Stimulated activated CD8-positive, alpha-beta memory T cell treated with anti-CD3 and anti-CD28 coated beads, Interleukin-2, amount 100 ng/mL, for 1 hour (primary cell): Measurements from ENCODE around the gene ARPP21.
"Not testable (repeated sequence)": the region's sequence is repeated elsewhere in the genome, so short reads cannot be mapped to it uniquely, and the experiment has no call there.

ENCODE experiments used
- DNase-seq, 2 donors: peaks; one replicate each; pipeline ENCODE4 v3.0.0-alpha.2; 2020; ENCODE audit warnings: low read depth in 2 of 2

The ARPP21 gene

GRCh38 chr3:35639254-35640186 is at the start of gene ARPP21:
TSS of gene ARPP21 (plus strand) at chr3:35639525. CDS start at chr3:35681752, 42,227 bp downstream.
- no peak for DNase-seq

DNA sequence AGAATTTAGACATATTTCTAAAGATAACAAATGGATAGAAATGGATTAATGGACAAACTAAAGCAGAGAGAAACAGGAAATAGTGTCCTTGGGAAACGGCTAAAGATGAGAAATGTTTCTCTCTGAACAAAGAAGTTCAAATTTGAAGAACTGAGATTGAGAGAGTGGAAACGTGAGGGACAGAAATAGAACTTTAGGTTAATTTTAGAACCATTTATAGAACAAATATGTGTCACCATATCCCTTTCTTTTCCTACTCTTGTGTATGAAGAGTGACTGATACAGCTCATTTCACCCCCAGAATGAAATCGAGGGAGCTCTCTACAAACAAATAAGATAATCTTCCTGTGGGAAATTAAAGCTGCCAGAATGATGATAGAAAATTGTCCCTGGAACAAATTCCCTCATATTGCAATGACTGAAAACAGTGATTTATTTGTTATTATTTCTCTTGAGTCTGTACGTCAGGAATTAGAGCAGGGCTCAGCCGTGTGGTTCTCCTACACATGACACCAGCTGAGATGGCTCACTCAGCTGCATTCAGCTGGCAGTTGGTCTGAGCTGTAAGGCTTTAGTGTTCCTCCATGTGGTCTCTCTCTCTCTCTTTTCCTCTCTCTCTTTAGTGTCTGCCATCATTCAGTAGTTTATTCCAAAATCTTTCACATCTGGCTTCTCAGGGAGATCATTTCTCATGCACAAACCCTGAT is 46.6 kb upstream of the ARPP21 start:
- no peak for DNase-seq

DNA sequence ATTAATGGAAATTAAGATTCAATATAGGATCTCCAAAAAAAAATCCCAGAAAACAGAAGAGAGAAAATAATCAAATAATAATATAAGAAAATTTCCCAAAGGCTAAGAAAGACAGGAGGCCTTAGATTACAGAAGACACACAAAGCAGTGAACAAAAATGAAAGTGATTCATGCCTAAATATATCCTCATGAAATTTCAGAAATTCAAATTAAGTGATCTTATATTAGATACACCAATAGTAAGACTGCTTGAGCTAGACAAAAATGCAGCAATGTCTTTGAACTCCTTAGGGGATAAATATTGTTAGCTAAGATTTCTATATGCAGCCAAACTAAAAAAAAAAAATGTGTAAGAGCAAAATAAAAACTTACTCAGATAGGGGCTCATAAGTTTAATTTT is 44.6 kb upstream of the ARPP21 start:
- DNase-seq: no peak

DNA sequence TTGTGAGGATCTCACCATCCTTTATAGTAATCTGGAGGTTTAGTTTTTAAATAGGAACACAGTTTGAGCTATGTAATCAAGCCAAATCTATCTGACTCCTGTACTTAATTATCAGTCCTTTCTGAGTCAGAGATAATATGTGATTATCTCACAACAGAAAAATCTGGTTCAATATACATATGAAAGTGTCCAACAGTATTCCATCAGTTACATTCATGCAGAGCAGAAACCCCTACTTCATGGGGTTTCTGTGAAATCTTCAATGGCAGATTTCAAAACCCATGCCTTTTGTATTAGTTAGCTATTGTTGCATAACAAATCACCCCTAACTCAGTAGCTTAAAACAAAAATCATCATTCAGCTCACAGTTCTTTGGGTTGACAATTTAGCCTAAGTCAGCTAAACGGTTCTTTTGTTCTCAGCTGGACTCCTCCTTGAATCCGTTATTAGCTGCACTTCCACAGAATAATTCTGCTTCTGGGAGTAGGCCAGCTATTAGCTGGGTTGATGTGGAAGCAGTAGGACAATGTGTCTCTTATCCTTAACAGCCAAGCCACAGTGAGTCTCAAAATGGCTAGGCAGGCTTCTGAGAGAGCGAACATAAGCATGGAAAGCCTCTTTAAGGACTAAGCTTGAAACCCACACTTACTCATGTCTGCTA is 42.9 kb upstream of the ARPP21 start:
- DNase-seq: no peak

- no peak for DNase-seq
These were observed 41.8 kb upstream of the ARPP21 start for GRCh38 chr3:35597490-35597889.

DNA sequence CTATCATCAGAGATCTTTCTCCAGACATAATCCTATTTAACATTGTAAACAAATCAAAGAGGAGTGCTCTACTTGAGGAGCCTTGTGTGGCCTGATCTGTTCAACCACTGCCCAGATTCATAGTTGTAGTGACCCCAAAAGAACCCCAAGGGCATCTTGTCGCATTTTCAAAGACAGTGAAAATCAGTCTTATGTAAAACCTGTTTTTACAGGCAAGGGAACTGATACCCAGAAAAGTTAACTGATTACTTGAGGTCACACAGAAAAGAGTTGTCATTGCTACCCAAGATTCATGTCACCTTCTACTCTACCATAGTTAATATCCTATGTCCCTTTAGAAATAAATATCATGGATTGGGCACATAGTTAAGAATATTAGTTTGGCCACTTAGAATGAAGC is 40.5 kb upstream of the ARPP21 start:
- DNase-seq: no peak

DNA sequence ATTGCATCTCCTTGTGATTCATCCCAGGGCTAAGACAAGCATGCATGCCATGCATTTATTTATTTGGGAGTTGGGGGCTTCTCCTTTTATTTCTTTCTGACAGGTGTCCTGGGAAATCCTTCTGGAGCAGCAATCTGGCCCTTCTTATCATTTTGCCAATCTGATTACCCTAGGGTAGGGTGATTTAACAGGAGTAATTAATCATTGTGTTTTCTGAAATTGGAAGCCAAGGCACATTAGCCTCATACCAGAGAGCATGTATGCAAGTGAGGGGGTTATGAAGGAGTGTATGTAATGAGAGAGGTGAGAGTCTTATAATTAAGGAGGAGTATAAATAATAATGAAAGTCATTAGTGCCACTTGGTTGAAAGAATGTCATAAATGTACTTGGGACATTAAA is 37.4 kb upstream of the ARPP21 start:
- no peak for DNase-seq

- DNase-seq: no peak
These were observed 36.9 kb upstream of the ARPP21 start for GRCh38 chr3:35602395-35602936.

DNA sequence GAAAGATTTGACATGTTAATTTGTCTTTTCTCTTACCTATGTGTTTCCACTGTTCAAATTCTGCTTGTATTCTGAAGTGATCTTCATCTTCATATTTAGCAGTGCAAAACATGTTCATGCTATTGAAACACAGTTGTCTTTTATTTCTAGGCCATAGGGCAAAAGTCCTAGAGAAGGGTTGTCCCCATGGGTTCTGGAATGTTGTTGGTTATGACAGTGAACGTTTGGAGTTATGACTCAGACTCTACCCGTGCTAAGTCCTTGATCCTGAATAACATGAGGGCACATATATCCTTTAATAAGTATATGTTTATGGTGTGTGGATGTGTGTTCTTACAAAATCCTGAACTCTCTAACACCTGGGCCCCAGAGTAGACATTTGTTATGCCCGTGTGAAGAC is 23.0 kb upstream of the ARPP21 start:
- no peak for DNase-seq

DNA sequence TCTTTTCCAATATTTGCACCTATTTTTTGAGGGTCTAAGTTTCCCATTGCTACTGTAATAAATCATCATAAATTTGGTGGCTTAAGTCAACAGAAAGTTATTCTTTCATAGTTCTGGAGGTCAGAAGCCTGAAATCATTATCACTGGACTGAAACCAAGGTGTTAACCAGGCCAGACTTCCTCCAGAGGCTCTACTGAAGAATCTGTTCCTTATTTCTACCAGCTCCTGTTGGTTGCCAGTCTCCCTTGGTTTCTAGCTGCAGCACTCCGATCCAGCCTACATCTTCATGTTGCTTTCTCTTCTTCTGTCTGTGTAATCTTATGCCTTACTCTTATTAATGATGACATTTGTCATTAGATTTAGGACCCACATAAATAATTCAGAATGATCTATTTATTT is 22.0 kb upstream of the ARPP21 start:
- DNase-seq: no peak

DNA sequence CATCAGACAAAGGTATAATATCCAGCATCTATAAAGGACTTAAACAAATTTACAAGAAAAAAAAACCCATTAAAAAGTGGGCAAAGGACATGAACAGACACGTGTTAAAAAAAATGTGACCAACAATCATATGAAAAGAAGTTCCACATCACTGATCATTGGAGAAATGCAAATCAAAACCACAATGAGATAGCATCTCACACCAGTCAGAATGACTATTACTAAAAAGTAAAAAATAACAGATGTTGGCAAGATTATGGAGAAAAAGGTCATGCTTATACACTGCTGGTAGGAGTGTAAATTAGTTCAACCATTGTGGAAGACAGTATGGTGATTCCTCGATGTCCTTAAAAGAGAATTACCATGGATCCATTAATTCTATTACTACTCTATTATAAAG is 19.1 kb upstream of the ARPP21 start:
- not testable (repeated sequence) for DNase-seq

DNA sequence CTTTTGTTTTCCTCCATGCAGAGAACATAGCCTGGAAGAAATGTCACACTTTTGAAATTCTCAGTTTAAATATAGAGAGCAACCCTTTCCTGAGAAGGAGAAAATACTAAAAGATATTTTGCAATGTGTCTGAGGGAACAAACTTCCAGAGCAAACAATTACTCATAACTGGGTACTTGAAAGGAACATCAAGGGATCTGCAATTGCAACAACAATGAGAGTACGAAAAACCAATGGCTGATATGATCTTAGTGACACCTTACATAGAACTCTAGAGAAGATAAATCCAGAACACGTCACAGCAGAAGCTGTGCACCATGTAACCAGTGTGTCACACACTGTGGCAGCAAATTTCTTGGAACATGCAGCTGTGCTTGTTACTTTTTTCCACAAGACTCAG is 14.6 kb upstream of the ARPP21 start:
- no peak for DNase-seq

DNA sequence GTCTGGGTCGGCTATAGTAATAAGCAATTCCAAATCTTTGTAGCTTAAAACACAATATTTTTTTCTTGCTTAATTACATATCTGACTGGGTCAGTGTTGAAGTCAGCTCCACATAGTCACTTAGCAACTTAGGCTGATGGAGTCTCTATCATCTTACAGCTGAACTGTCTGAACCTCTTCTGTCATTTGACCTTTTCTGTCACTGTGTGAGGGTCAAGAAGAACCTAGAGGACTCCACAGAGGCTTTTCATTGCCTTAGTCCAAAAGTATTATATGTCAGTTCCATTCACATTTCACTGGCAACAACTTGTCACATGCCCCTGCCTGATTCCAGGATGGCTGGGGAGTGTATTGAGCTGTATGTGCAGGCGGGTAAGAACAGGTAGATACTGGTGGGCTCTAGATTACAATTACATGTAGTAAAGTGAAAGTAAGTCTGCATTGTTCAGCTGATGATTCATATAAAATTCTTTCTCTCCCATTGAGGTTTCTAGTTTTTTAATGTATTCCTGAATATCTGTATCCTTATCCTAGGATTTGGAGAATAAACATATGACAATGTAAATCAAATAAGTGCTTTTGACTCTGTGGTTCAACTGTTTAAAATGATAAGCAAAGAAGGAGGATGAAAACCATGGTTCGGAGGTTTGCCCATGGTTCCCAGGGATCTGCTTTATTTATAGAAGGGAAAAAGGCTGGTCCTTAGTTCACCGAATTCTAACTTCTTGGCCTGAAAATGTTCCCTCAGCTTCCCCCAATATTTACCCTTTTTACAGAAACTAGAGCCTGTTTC is 5.8 kb upstream of the ARPP21 start:
- DNase-seq: no peak

GRCh38 chr3:35635407-35635806 is 3.9 kb upstream of the ARPP21 start:
- no peak for DNase-seq

- no peak for DNase-seq
These were observed 3.2 kb upstream of the ARPP21 start for GRCh38 chr3:35635926-35636683.

- no peak for DNase-seq
These were observed 910 bp upstream of the ARPP21 start for GRCh38 chr3:35638251-35638979.

DNA sequence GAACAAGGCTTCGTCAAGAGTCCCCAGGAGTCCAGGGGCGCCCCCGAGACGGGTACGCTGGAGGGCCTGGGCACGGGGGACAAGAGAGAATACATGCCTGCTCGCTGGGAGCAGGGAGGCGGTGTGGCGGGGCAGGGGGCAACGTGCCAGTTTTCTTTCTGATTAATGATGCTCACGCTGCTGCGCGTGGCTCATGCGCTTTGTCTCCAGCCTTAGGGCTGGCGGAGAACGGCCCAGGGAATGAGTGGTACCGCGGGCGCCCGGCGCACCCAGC is 408 bp upstream of the ARPP21 start:
- DNase-seq: no peak

GRCh38 chr3:35640190-35641165 is 1.2 kb downstream of the ARPP21 start:
- DNase-seq: no peak

- no peak for DNase-seq
These were observed 2.0 kb downstream of the ARPP21 start for GRCh38 chr3:35641331-35641730.
